ENCODE data around the gene JAKMIP1. TPM values are rescaled to one million over a fixed set of nuclear protein-coding genes. Genes with fewer than 3 reads are reported as not detected.

The JAKMIP1 gene
- total and polyA plus RNA-seq, 9 donors = 0.33 to 1.00 (median 0.56) TPM; not detected in 1

DNA sequence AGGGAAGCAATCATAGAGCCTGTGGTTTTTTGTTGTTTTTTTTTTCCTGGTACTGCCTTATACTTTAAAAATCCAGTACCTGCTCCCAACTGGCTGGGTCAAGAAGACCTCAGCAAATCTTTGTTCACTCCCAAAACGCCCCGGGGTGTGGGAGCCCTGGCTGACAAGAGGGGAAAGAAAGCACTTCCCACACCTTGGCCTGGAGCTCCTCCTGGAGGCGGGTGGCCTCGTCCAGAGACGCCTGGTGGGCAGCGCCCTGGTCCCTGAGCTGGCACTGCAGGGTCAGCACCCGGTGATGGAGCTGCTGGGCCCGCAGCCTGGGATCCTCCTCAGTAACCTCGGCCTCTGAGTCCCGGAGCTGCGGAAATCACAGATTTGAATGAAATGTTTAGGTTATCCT lies 220.4 kb downstream of the JAKMIP1 start:
- intact Hi-C loops (cut with DNase I) = no loop called here
- H3K27me3 ChIP-seq = no peaks in the 10 kb centered on the region
- 4 to 10% (median 4%) methylated on average over 11 of the region's 11 CpGs for WGBS, 3 donors

DNA sequence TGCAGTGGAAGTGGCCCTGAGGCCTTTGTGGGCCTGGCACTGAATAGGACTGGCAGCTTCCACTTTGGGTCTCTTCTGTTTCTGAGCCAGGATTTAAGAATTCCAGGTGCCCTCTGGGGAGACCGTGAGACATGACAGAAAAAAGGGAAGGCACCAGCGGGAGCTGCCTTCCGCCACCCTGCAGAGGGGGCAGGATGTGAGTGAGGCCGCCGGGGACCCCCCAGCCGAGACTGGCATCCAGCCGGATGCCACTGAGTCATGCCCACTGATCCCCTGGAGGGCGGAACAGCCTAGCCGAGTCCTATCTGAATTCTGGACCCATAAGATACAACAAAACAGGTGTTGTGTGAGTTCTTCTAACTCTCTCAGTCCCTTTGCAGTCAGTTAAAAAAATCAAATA lies 223.4 kb downstream of the JAKMIP1 start:
- H3K4me1 ChIP-seq (ENCODE audit: insufficient read depth) = no peaks in the 10 kb centered on the region
- intact Hi-C loops (cut with DNase I) = no loop called here
- TF ChIP-seq, protein P1, sequence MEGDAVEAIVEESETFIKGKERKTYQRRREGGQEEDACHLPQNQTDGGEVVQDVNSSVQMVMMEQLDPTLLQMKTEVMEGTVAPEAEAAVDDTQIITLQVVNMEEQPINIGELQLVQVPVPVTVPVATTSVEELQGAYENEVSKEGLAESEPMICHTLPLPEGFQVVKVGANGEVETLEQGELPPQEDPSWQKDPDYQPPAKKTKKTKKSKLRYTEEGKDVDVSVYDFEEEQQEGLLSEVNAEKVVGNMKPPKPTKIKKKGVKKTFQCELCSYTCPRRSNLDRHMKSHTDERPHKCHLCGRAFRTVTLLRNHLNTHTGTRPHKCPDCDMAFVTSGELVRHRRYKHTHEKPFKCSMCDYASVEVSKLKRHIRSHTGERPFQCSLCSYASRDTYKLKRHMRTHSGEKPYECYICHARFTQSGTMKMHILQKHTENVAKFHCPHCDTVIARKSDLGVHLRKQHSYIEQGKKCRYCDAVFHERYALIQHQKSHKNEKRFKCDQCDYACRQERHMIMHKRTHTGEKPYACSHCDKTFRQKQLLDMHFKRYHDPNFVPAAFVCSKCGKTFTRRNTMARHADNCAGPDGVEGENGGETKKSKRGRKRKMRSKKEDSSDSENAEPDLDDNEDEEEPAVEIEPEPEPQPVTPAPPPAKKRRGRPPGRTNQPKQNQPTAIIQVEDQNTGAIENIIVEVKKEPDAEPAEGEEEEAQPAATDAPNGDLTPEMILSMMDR (IDR thresholded peaks at IDR 0.05) = no peak
- WGBS, 3 donors = 68 to 79% (median 70%) methylated on average over 9 of the region's 9 CpGs
- no peak overlapping the region for H3K4me3 ChIP-seq
- H3K9me3 ChIP-seq = no peaks in the 10 kb centered on the region
- no peak for DNase-seq
- no peaks in the 10 kb centered on the region for H3K27me3 ChIP-seq
- H3K27ac ChIP-seq = no peak overlapping the region
- no peaks in the 10 kb centered on the region for H3K36me3 ChIP-seq

More for the DNA sequence above, 220.4 kb downstream of the JAKMIP1 start:
- no peaks in the 10 kb centered on the region for H3K9me3 ChIP-seq
- no peak overlapping the region for H3K4me3 ChIP-seq
- H3K27ac ChIP-seq = no peak overlapping the region
- DNase-seq = no peak
- H3K4me1 ChIP-seq (ENCODE audit: insufficient read depth) = no peaks in the 10 kb centered on the region
- H3K36me3 ChIP-seq = no peaks in the 10 kb centered on the region
- no peak for TF ChIP-seq EP300 (IDR thresholded peaks at IDR 0.05)

DNA sequence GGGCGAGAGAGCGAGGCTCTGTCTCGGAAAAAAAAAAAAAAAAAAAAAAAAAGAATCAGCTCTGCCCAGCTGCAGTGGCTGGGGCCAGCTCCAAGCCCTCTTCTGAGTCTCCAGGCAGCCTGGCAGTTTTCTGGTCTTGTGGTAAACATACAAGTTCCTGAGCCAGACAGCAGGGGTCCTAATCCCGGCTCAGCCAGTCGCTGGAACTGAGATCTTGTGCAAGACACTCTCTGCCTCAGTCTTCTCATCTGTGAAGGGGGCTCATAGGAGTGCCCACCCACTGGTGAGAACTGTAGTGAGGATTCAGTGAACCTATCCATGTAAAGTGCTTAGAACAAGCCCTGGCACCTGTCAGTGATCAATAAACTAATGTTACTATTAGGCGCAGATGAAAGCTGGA lies 223.9 kb downstream of the JAKMIP1 start:
- Histone ChIP-seq H3K27me3 (no peaks in the 10 kb centered on the region), H3K36me3 (no peaks in the 10 kb centered on the region), H3K27ac (no peak overlapping the region), H3K4me3 (no peak overlapping the region), H3K4me1 (ENCODE audit: insufficient read depth) (no peaks in the 10 kb centered on the region), H3K9me3 (no peaks in the 10 kb centered on the region)
- WGBS, 3 donors = 71 to 84% (median 82%) methylated on average over 6 of the region's 6 CpGs
- intact Hi-C loops (cut with DNase I) = no loop called here
- peak in 2 of 5 donors; percentile 3 to 6 for DNase-seq
- TF ChIP-seq EP300 (IDR thresholded peaks at IDR 0.05) (no peak), POLR2A (IDR thresholded peaks at IDR 0.05) (no peak)
- TF ChIP-seq, protein P1 (IDR thresholded peaks at IDR 0.05) = no peak

Other genes with a start within 250 kb of the JAKMIP1 start
- under 1 TPM; 0.10 to 0.35 (median 0.12) TPM for gene C4orf50, start 182.1 kb downstream of the JAKMIP1 start, total RNA-seq
- under 1 TPM; 0.04 to 0.10 TPM for gene C4orf50, start 182.1 kb downstream of the JAKMIP1 start, polyA plus RNA-seq
- gene WFS1, start 69.3 kb upstream of the JAKMIP1 start, total RNA-seq = 100 to 1,000 TPM in 5 of 7 donors, 10 to 100 TPM in 2; 57.4 to 174 (median 140) TPM
- gene WFS1, start 69.3 kb upstream of the JAKMIP1 start, polyA plus RNA-seq = 100 to 1,000 TPM in 1 of 2 donors, 10 to 100 TPM in 1; 33.2 to 111 TPM